Measurements from ENCODE around the gene SCYL3. TPM values are rescaled to one million over a fixed set of nuclear protein-coding genes. Genes with fewer than 3 reads are reported as not detected.

Gene SCYL3
- total and polyA plus RNA-seq, 8 donors, result 9.5 to 23.6 (median 20.2) TPM

- DNase-seq, result no peak
- Histone ChIP-seq H3K36me3 (peaks cover 6 to 96% of the 10 kb centered on the region in 2 donors), H3K4me1 (no peaks in the 10 kb centered on the region), H3K27me3 (no peaks in the 10 kb centered on the region), H3K4me3 (no peak overlapping the region), H3K9me3 (no peaks in the 10 kb centered on the region), H3K27ac (no peak overlapping the region)
- intact Hi-C loops (cut with DNase I), result no loop called here
- no peak for ATAC-seq
- TF ChIP-seq CTCF (IDR thresholded peaks at IDR 0.05), result no peak
These were observed 33.5 kb downstream of the SCYL3 start for GRCh38 chr1:169860187-169860586.

DNA sequence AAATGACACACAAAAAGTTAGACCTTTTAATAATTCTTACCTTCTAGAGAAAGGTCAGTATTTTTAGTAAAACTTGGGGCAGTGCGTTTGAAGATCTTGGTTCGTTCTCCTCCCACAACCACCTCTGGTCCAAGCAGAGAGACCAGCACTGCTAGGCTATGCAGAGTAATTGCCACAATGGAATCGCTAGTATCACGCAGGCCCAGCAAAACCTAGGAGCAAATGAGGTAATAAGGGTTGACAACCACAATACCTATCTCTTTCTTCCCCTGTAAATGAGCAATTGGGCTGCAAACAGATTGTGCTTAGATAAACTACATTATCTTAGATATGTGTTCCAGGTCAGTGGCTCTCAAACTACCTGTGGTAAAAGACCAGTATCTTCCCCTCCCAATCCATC lies 34.7 kb downstream of the SCYL3 start:
- ATAC-seq (no peak), DNase-seq (no peak)
- H3K27ac ChIP-seq, result no peak overlapping the region
- TF ChIP-seq CTCF (IDR thresholded peaks at IDR 0.05), result no peak
- no peak overlapping the region for H3K4me3 ChIP-seq
- no peaks in the 10 kb centered on the region for H3K4me1 ChIP-seq
- H3K36me3 ChIP-seq, result peaks cover 6 to 96% of the 10 kb centered on the region in 2 donors
- H3K9me3 ChIP-seq, result no peaks in the 10 kb centered on the region
- no peaks in the 10 kb centered on the region for H3K27me3 ChIP-seq
- intact Hi-C loops (cut with DNase I), result no loop called here

DNA sequence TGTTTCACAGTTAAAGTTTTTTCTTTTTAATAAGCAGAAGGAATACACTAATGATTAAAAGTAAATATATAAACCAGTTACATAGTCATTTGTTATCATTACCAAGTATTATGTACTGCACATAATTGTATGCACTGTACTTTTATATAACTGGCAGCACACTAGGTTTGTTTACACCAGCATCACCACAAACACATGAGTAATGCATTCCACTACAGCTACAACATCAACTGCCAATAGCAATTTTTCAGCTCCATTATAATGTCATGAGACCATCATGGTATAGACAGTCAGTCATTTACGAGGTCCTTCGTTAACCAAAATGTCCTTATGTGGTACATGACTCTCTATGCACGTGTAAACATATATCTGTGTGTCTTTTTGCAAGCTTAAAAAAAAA lies 35.2 kb downstream of the SCYL3 start:
- no peaks in the 10 kb centered on the region for H3K27me3 ChIP-seq
- no peaks in the 10 kb centered on the region for H3K9me3 ChIP-seq
- ATAC-seq, result no peak
- DNase-seq, result no peak
- intact Hi-C loops (cut with DNase I), result no loop called here
- no peak overlapping the region for H3K4me3 ChIP-seq
- H3K4me1 ChIP-seq, result no peaks in the 10 kb centered on the region
- no peak overlapping the region for H3K27ac ChIP-seq
- TF ChIP-seq CTCF (IDR thresholded peaks at IDR 0.05), result no peak
- H3K36me3 ChIP-seq, result peaks cover 6 to 96% of the 10 kb centered on the region in 2 donors

DNA sequence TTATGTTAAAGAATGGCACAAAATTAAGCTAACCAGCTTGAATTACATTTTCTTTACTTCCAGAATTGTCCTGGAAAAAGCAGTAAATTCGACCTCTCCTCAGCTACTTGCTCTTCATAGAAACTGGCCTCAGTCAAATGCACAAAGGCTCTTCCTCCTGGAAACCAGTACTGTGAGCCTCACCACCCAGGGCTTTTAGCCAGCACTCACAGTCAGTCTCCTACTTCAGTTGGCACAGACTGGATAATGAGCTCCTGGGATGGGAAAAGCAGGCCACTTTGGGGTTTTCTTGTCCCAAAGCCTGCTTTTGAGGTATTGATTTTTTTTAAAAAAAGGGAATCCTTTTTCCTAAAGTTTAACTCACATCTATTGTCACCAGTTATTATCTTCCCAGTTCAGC lies 40.4 kb downstream of the SCYL3 start:
- Histone ChIP-seq H3K27me3 (no peaks in the 10 kb centered on the region), H3K4me3 (no peak overlapping the region), H3K27ac (no peak overlapping the region), H3K36me3 (peaks cover 0 to 93% of the 10 kb centered on the region in 2 donors), H3K9me3 (no peaks in the 10 kb centered on the region), H3K4me1 (no peaks in the 10 kb centered on the region)
- ATAC-seq, result no peak
- no peak for DNase-seq
- no peak for TF ChIP-seq CTCF (IDR thresholded peaks at IDR 0.05)
- intact Hi-C loops (cut with DNase I), result no loop called here

DNA sequence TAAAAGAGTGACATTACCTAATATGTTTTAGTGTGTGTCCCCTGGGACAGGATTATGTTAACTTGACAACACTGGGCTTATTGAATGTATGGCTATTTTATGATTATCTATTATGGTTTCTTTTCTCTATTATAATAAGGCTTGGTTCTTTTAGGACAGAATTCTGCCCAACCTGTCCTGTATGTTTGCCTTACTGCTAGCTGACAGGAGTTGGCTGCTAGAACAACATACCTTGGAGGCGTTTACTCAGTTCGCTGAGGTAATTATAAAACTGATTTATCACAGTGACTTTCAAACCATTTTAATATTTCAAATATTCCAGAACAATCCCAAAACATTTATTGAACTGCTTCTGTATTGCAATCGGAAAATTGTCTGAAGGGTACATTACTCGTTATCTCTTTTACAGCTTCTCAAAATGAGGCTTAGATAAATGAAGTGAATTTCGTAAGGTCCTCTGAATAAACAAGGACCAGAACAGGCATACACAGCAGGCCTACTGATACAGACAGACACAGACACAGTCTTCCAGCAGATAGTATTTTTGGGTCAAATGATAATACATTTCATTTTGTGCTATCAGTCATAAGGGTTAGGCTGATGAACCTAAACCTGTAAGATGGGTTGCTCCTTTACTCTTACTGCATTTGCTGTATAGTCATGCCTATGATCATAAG lies 44.2 kb downstream of the SCYL3 start:
- Histone ChIP-seq H3K9me3 (no peaks in the 10 kb centered on the region), H3K27me3 (no peaks in the 10 kb centered on the region), H3K4me3 (no peak overlapping the region), H3K36me3 (peaks cover 0 to 90% of the 10 kb centered on the region in 2 donors), H3K27ac (no peak overlapping the region), H3K4me1 (no peaks in the 10 kb centered on the region)
- intact Hi-C loops (cut with DNase I), result no loop called here
- no peak for DNase-seq
- TF ChIP-seq CTCF (IDR thresholded peaks at IDR 0.05), result no peak
- ATAC-seq, result no peak

Measured in left lung (tissue), 10 donors.